ENCODE results near the gene ELP4. TPM values are rescaled to one million over a fixed set of nuclear protein-coding genes. Genes with fewer than 3 reads are reported as not detected.

Gene ELP4
- total RNA-seq, 1 experiment from 2014 or later, result 17.2 TPM

- ChIA-PET CTCF (no interaction called here), POLR2A (no interaction called here)
- Histone ChIP-seq H3K4me1 (ENCODE audit: control insufficient read depth, insufficient read depth, low read length) (no peaks in the 10 kb centered on the region), H3K9me3 (ENCODE audit: control insufficient read depth, insufficient read depth, low read depth, low read length) (no peaks in the 10 kb centered on the region), H3K27ac (ENCODE audit: low read length) (no peak overlapping the region), H3K27me3 (ENCODE audit: control insufficient read depth, insufficient read depth, low read length) (no peaks in the 10 kb centered on the region), H3K4me3 (ENCODE audit: low read depth in 2 of 2, low read length in 2 of 2) (no peak overlapping the region), H3K36me3 (ENCODE audit: control insufficient read depth, insufficient read depth, low read length) (no peaks in the 10 kb centered on the region)
- TF ChIP-seq TCF7L2 (IDR thresholded peaks at IDR 0.05; ENCODE audit: low read depth, low read length) (no peak), SIN3A (IDR thresholded peaks at IDR 0.05; ENCODE audit: borderline replicate concordance, insufficient read depth, low read depth, low read length) (no peak), POLR2AphosphoS5 (IDR thresholded peaks at IDR 0.05; ENCODE audit: low read depth, low read length) (no peak)
- in situ Hi-C loops (cut with HindIII; ENCODE audit: low pct_unique_long_range_greater_than_20kb, low sequenced_read_pairs), result no loop called here
- DNase-seq (ENCODE audit: low read depth, low spot score) (no peak), ATAC-seq (no peak)
- intact Hi-C loops (cut with micrococcal nuclease; ENCODE audit: unreplicated experiment), result no loop called here
- BruUV-seq (replicated peaks), result no TSS peak
Measured at GRCh38 chr11:31772412-31772811, 262.8 kb downstream of the ELP4 start.

GRCh38 chr11:31779374-31779791, 269.8 kb downstream of the ELP4 start:
- TF ChIP-seq SIN3A (IDR thresholded peaks at IDR 0.05; ENCODE audit: borderline replicate concordance, insufficient read depth, low read depth, low read length), result no peak
- no peak for TF ChIP-seq CTCF (IDR thresholded peaks at IDR 0.05)
- no peak for TF ChIP-seq TCF7L2 (IDR thresholded peaks at IDR 0.05; ENCODE audit: low read depth, low read length)
- no peak for TF ChIP-seq POLR2AphosphoS5 (IDR thresholded peaks at IDR 0.05; ENCODE audit: low read depth, low read length)
- no peak for TF ChIP-seq REST (IDR thresholded peaks at IDR 0.05; ENCODE audit: insufficient read depth in 1 of 2, low read depth in 2 of 2, low read length in 1 of 2)
- no peak overlapping the region for H3K27ac ChIP-seq (ENCODE audit: low read length)
- in situ Hi-C loops (cut with HindIII; ENCODE audit: low pct_unique_long_range_greater_than_20kb, low sequenced_read_pairs), result no loop called here
- DNase-seq (ENCODE audit: low read depth, low spot score), result peak; percentile 4
- intact Hi-C loops (cut with micrococcal nuclease; ENCODE audit: unreplicated experiment), result no loop called here
- no peaks in the 10 kb centered on the region for H3K4me1 ChIP-seq (ENCODE audit: control insufficient read depth, insufficient read depth, low read length)
- H3K36me3 ChIP-seq (ENCODE audit: control insufficient read depth, insufficient read depth, low read length), result no peaks in the 10 kb centered on the region
- H3K4me3 ChIP-seq (ENCODE audit: low read depth in 2 of 2, low read length in 2 of 2), result no peak overlapping the region
- BruUV-seq (replicated peaks), result no TSS peak
- no peaks in the 10 kb centered on the region for H3K27me3 ChIP-seq (ENCODE audit: control insufficient read depth, insufficient read depth, low read length)
- ChIA-PET POLR2A (no interaction called here), CTCF (no interaction called here)
- H3K9me3 ChIP-seq (ENCODE audit: control insufficient read depth, insufficient read depth, low read depth, low read length), result no peaks in the 10 kb centered on the region
- ATAC-seq, result 0 out of 2 replicates have a peak, but pooled peaks have one; percentile 34

- no peak for ATAC-seq
Measured at GRCh38 chr11:31780078-31780477, 270.5 kb downstream of the ELP4 start.

More at GRCh38 chr11:31780078-31780477, 270.5 kb downstream of the ELP4 start:
- ChIA-PET CTCF (no interaction called here), POLR2A (no interaction called here)
- Histone ChIP-seq H3K4me1 (ENCODE audit: control insufficient read depth, insufficient read depth, low read length) (no peaks in the 10 kb centered on the region), H3K27me3 (ENCODE audit: control insufficient read depth, insufficient read depth, low read length) (no peaks in the 10 kb centered on the region), H3K4me3 (ENCODE audit: low read depth in 2 of 2, low read length in 2 of 2) (no peak overlapping the region), H3K36me3 (ENCODE audit: control insufficient read depth, insufficient read depth, low read length) (no peaks in the 10 kb centered on the region), H3K9me3 (ENCODE audit: control insufficient read depth, insufficient read depth, low read depth, low read length) (no peaks in the 10 kb centered on the region), H3K27ac (ENCODE audit: low read length) (no peak overlapping the region)
- no TSS peak for BruUV-seq (replicated peaks)
- TF ChIP-seq POLR2AphosphoS5 (IDR thresholded peaks at IDR 0.05; ENCODE audit: low read depth, low read length), result no peak
- no peak for TF ChIP-seq CTCF (IDR thresholded peaks at IDR 0.05)
- TF ChIP-seq TCF7L2 (IDR thresholded peaks at IDR 0.05; ENCODE audit: low read depth, low read length), result no peak
- no peak for TF ChIP-seq SIN3A (IDR thresholded peaks at IDR 0.05; ENCODE audit: borderline replicate concordance, insufficient read depth, low read depth, low read length)
- TF ChIP-seq REST (IDR thresholded peaks at IDR 0.05; ENCODE audit: insufficient read depth in 1 of 2, low read depth in 2 of 2, low read length in 1 of 2), result no peak
- in situ Hi-C loops (cut with HindIII; ENCODE audit: low pct_unique_long_range_greater_than_20kb, low sequenced_read_pairs), result no loop called here
- no peak for DNase-seq (ENCODE audit: low read depth, low spot score)
- intact Hi-C loops (cut with micrococcal nuclease; ENCODE audit: unreplicated experiment), result no loop called here
